H9 (cell line): Measurements from ENCODE around the gene MBTPS2. TPM values are rescaled to one million over a fixed set of nuclear protein-coding genes. Genes with fewer than 3 reads are reported as not detected.

Experiments
- DNase-seq: peaks from one replicate; pipeline ENCODE4 v3.0.0-alpha.2; 2017
- H2AFZ ChIP-seq: one replicate; pipeline ENCODE4 v1.6.1; 2013; ENCODE audit warnings: mild to moderate bottlenecking, low read length, control low read depth, moderate library complexity
- H2AK5ac ChIP-seq: 2 replicates; pipeline ENCODE4 v1.6.1; 2013; ENCODE audit warnings: low read length, control low read depth, mixed read lengths; ENCODE audit not compliant: insufficient read length
- H2BK120ac ChIP-seq: one replicate; pipeline ENCODE4 v1.6.1; 2013; ENCODE audit warnings: low read depth, mild to moderate bottlenecking, low read length, control low read depth, inconsistent platforms; ENCODE audit not compliant: poor library complexity, severe bottlenecking
- H2BK12ac ChIP-seq: 2 replicates; pipeline ENCODE4 v1.6.1; 2013; ENCODE audit warnings: low read length, control low read depth, mixed read lengths, low read depth; ENCODE audit not compliant: insufficient read length
- H2BK15ac ChIP-seq: 2 replicates; pipeline ENCODE4 v1.6.1; 2013; ENCODE audit warnings: low read depth, low read length, control low read depth
- H2BK20ac ChIP-seq: one replicate; pipeline ENCODE4 v1.6.1; 2013; ENCODE audit warnings: low read depth, mild to moderate bottlenecking, low read length, control low read depth, inconsistent platforms; ENCODE audit not compliant: poor library complexity, severe bottlenecking
- H2BK5ac ChIP-seq: 2 replicates; pipeline ENCODE4 v1.6.1; 2013; ENCODE audit warnings: low read length, control low read depth, mixed read lengths; ENCODE audit not compliant: insufficient read length
- H3K14ac ChIP-seq: 2 replicates; pipeline ENCODE4 v1.6.1; 2013; ENCODE audit warnings: low read length, control low read depth; ENCODE audit not compliant: insufficient read depth
- H3K18ac ChIP-seq: 2 replicates; pipeline ENCODE4 v1.6.1; 2013; ENCODE audit warnings: low read depth, mild to moderate bottlenecking, mixed read lengths, low read length, control low read depth; ENCODE audit not compliant: insufficient read length
- H3K23ac ChIP-seq: 2 replicates; pipeline ENCODE4 v1.6.1; 2013; ENCODE audit warnings: low read length, control low read depth, mixed read lengths, low read depth; ENCODE audit not compliant: insufficient read length
- H3K23me2 ChIP-seq: 2 replicates; pipeline ENCODE4 v1.6.1; 2013; ENCODE audit warnings: low read depth, mild to moderate bottlenecking, mixed read lengths, low read length, control low read depth; ENCODE audit not compliant: insufficient read length, poor library complexity, severe bottlenecking
- H3K27ac ChIP-seq: 2 replicates; pipeline ENCODE4 v1.5.1; 2013; ENCODE audit warnings: low read length, control low read depth, mixed read lengths, low read depth; ENCODE audit not compliant: insufficient read length
- H3K27me3 ChIP-seq: 2 replicates; pipeline ENCODE4 v1.6.1; 2013; ENCODE audit warnings: low read length, control low read depth, inconsistent platforms; ENCODE audit not compliant: insufficient read depth
- H3K4ac ChIP-seq: 2 replicates; pipeline ENCODE4 v1.6.1; 2013; ENCODE audit warnings: low read depth, mild to moderate bottlenecking, control low read depth, inconsistent platforms, low read length, moderate library complexity
- H3K4me1 ChIP-seq: 2 replicates; pipeline ENCODE4 v1.6.1; 2013; ENCODE audit warnings: low read length, control low read depth, inconsistent platforms; ENCODE audit not compliant: insufficient read depth
- H3K4me2 ChIP-seq: 2 replicates; pipeline ENCODE4 v1.6.1; 2013; ENCODE audit warnings: low read length, control low read depth, mixed read lengths; ENCODE audit not compliant: insufficient read length, insufficient read depth
- H3K56ac ChIP-seq: 2 replicates; pipeline ENCODE4 v1.6.1; 2013; ENCODE audit warnings: low read depth, mild to moderate bottlenecking, mixed read lengths, low read length, control low read depth; ENCODE audit not compliant: insufficient read length
- H3K79me1 ChIP-seq: 2 replicates; pipeline ENCODE4 v1.6.1; 2013; ENCODE audit warnings: low read depth, mild to moderate bottlenecking, moderate library complexity, low read length, control low read depth, inconsistent platforms; ENCODE audit not compliant: insufficient read depth, poor library complexity, severe bottlenecking
- H3K79me2 ChIP-seq: 2 replicates; pipeline ENCODE4 v1.6.1; 2013; ENCODE audit warnings: low read length, control low read depth, inconsistent platforms; ENCODE audit not compliant: insufficient read depth
- H3K9ac ChIP-seq: 2 replicates; pipeline ENCODE4 v1.6.1; 2013; ENCODE audit warnings: low read length, control low read depth, mixed read lengths; ENCODE audit not compliant: insufficient read length; ENCODE audit errors: extremely low read depth
- H3K9me3 ChIP-seq: one replicate; pipeline ENCODE4 v1.6.1; 2013; ENCODE audit warnings: low read depth, low read length, inconsistent platforms; ENCODE audit not compliant: control insufficient read depth
- H3T11ph ChIP-seq: one replicate; pipeline ENCODE4 v1.6.1; 2013; ENCODE audit warnings: mild to moderate bottlenecking, low read length, control low read depth, inconsistent platforms
- H4K20me1 ChIP-seq: one replicate; pipeline ENCODE4 v1.6.1; 2013; ENCODE audit not compliant: control insufficient read depth, insufficient read length, insufficient read depth
- H4K5ac ChIP-seq: 2 replicates; pipeline ENCODE4 v1.6.1; 2013; ENCODE audit warnings: low read depth, mild to moderate bottlenecking, mixed read lengths, low read length, control low read depth; ENCODE audit not compliant: insufficient read length
- H4K8ac ChIP-seq: replicated peaks from 2 replicates; pipeline ENCODE4 v1.6.1; 2013; ENCODE audit warnings: low read length, control low read depth, mixed read lengths, low read depth; ENCODE audit not compliant: insufficient read length
- H4K91ac ChIP-seq: 2 replicates; pipeline ENCODE4 v1.6.1; 2013; ENCODE audit warnings: low read depth, mild to moderate bottlenecking, moderate library complexity, mixed read lengths, low read length, control low read depth; ENCODE audit not compliant: insufficient read length
- H3K27ac Mint-ChIP-seq, 3 experiments: 2 replicates in 2 of 3; 3 replicates in 1 of 3; pipeline ENCODE4 v1.8.0; 2020 to 2021; ENCODE audit warnings: mixed read lengths in 3 of 3, mild to moderate bottlenecking in 1 of 3, moderate library complexity in 1 of 3
- H3K27me3 Mint-ChIP-seq: 2 replicates; pipeline ENCODE4 v1.8.0; 2021; ENCODE audit warnings: low read depth, mild to moderate bottlenecking, moderate library complexity, mixed read lengths
- H3K36me3 Mint-ChIP-seq, 3 experiments: 2 replicates in 2 of 3; 3 replicates in 1 of 3; pipeline ENCODE4 v1.8.0; 2020 to 2021; ENCODE audit warnings: low read depth in 3 of 3, mixed read lengths in 3 of 3; ENCODE audit not compliant: insufficient read depth in 1 of 3
- H3K4me1 Mint-ChIP-seq, 2 experiments: 2 replicates each; pipeline ENCODE4 v1.8.0; 2020; ENCODE audit warnings: mixed read lengths in 2 of 2
- H3K4me3 Mint-ChIP-seq, 2 experiments: 2 replicates in 1 of 2; 3 replicates in 1 of 2; pipeline ENCODE4 v1.8.0; 2020 to 2021; ENCODE audit warnings: mild to moderate bottlenecking in 2 of 2, mixed read lengths in 2 of 2, moderate library complexity in 1 of 2
- H3K9me3 Mint-ChIP-seq, 2 experiments: 2 replicates in 1 of 2; 3 replicates in 1 of 2; pipeline ENCODE4 v1.8.0; 2020; ENCODE audit warnings: mild to moderate bottlenecking in 2 of 2, mixed read lengths in 2 of 2, moderate library complexity in 1 of 2
- CTCF ChIP-seq: fragments of 200-600 bp; sonication (generic); conservative IDR thresholded peaks from 3 replicates; pipeline ENCODE4 v1.8.0; 2021; ENCODE audit warnings: antibody characterized with exemption, mild to moderate bottlenecking
- WGBS: extraction: QIAGEN DNeasy Blood & Tissue Kit; methylation state at CpG from one replicate; pipeline ENCODE4 v1.1.7; 2013; ENCODE audit warnings: missing lambda C conversion rate, low lambda C conversion rate, mixed read lengths; ENCODE audit not compliant: insufficient read length; ENCODE audit errors: extremely low coverage; 5-methylcytosine and 5-hydroxymethylcytosine counted together
- total RNA-seq: library from RNA; stranded (reverse); gene quantifications from 2 replicates; pipeline ENCODE4 v1.2.1, GENCODE V29; 2021

Gene MBTPS2
- total RNA-seq, 1 experiment from 2014 or later: 6.8 TPM

GRCh38 chrX:21812628-21813027 is 26.8 kb upstream of the MBTPS2 start:
- no peak for DNase-seq
- Mint-ChIP-seq H3K27me3 (peaks cover 3% of the 10 kb centered on the region), H3K9me3 (peaks cover 29 to 49% of the 10 kb centered on the region in 2 experiments), H3K4me3 (no peak overlapping the region), H3K4me1 (peaks cover 37 to 40% of the 10 kb centered on the region in 2 experiments), H3K27ac (peak overlapping the region; percentile 74 to 92 (median 87)), H3K36me3 (peaks cover 14 to 29% (median 20%) of the 10 kb centered on the region in 3 experiments)
- Histone ChIP-seq H4K5ac (no peak overlapping the region), H3K18ac (no peak overlapping the region), H2BK15ac (no peak overlapping the region), H2BK20ac (no peak overlapping the region), H4K20me1 (no peaks in the 10 kb centered on the region), H3K4ac (no peak overlapping the region), H3K14ac (no peak overlapping the region), H4K8ac (no peak overlapping the region), H3K23me2 (no peaks in the 10 kb centered on the region), H2AFZ (no peak overlapping the region), H3K27me3 (no peaks in the 10 kb centered on the region), H2AK5ac (no peak overlapping the region), H3K4me1 (peaks cover 9% of the 10 kb centered on the region; the same call in 1 of the 2 replicates), H3K56ac (no peak overlapping the region), H3T11ph (no peak overlapping the region), H3K9me3 (peaks cover 17% of the 10 kb centered on the region), H3K79me1 (no peaks in the 10 kb centered on the region), H4K91ac (no peak overlapping the region), H3K79me2 (no peaks in the 10 kb centered on the region), H2BK120ac (no peak overlapping the region), H2BK5ac (no peak overlapping the region), H3K27ac (peak overlapping the region; percentile 78), H2BK12ac (no peak overlapping the region), H3K4me2 (no peak overlapping the region), H3K23ac (no peak overlapping the region), H3K9ac (no peak overlapping the region)
- no peak for TF ChIP-seq CTCF
- no CpG with 5 or more reads among the region's 2 CpGs for whole genome bisulfite sequencing
